ENCODE results near the gene NUDT19.
"Not testable (repeated sequence)": the region's sequence is repeated elsewhere in the genome, so short reads cannot be mapped to it uniquely, and the experiment has no call there.

The NUDT19 gene

GRCh38 chr19:32691291-32691951 is at the start of gene NUDT19:
Gene NUDT19 (plus strand): TSS chr19:32691821. CDS start chr19:32691961, 140 bp downstream.
- peak; percentile 72 to 75 for DNase-seq

- DNase-seq = peak; percentile 49 to 54
Measured at GRCh38 chr19:32642771-32643170, 48.9 kb upstream of the NUDT19 start.

- DNase-seq = no peak
Measured at GRCh38 chr19:32646556-32646955, 45.1 kb upstream of the NUDT19 start.

- DNase-seq = no peak
Measured at GRCh38 chr19:32647361-32647760, 44.3 kb upstream of the NUDT19 start.

- DNase-seq = no peak
Measured at GRCh38 chr19:32649751-32650150, 41.9 kb upstream of the NUDT19 start.

GRCh38 chr19:32650671-32651070 is 41.0 kb upstream of the NUDT19 start:
- no peak for DNase-seq

- no peak for DNase-seq
Measured at GRCh38 chr19:32651729-32652140, 39.9 kb upstream of the NUDT19 start.

- not testable (repeated sequence) for DNase-seq
Measured at GRCh38 chr19:32652331-32652730, 39.3 kb upstream of the NUDT19 start.

- DNase-seq = no peak
Measured at GRCh38 chr19:32652894-32653598, 38.6 kb upstream of the NUDT19 start.

- no peak for DNase-seq
Measured at GRCh38 chr19:32653599-32653915, 38.1 kb upstream of the NUDT19 start.

- not testable (repeated sequence) for DNase-seq
Measured at GRCh38 chr19:32656379-32656778, 35.2 kb upstream of the NUDT19 start.

- DNase-seq = no peak
Measured at GRCh38 chr19:32658075-32658474, 33.5 kb upstream of the NUDT19 start.

GRCh38 chr19:32658527-32658926 is 33.1 kb upstream of the NUDT19 start:
- DNase-seq = no peak

- DNase-seq = no peak
Measured at GRCh38 chr19:32661318-32661717, 30.3 kb upstream of the NUDT19 start.

- no peak for DNase-seq
Measured at GRCh38 chr19:32662186-32662585, 29.4 kb upstream of the NUDT19 start.

- no peak for DNase-seq
Measured at GRCh38 chr19:32666084-32666483, 25.5 kb upstream of the NUDT19 start.

- no peak for DNase-seq
Measured at GRCh38 chr19:32669310-32669709, 22.3 kb upstream of the NUDT19 start.

- DNase-seq = no peak
Measured at GRCh38 chr19:32671883-32672593, 19.6 kb upstream of the NUDT19 start.

GRCh38 chr19:32672841-32673240 is 18.8 kb upstream of the NUDT19 start:
- DNase-seq = no peak

GRCh38 chr19:32673573-32673972 is 18.0 kb upstream of the NUDT19 start:
- DNase-seq = no peak

GRCh38 chr19:32674153-32674930 is 17.3 kb upstream of the NUDT19 start:
- DNase-seq = no peak

GRCh38 chr19:32674931-32675719 is 16.5 kb upstream of the NUDT19 start, which contains the start of gene ANKRD27:
Gene ANKRD27 (minus strand): TSS chr19:32675180. CDS start chr19:32659015, 16,165 bp downstream.
- DNase-seq = peak; percentile 96 to 97
